Stomach (tissue), 4 donors: ENCODE results near the gene CELA2A.
A peak's percentile ranks its signal among the peaks of the same experiment; 100 is the strongest.

Experiments
- EP300 ChIP-seq: sonication (generic); formaldehyde crosslinking; IDR thresholded peaks from one replicate; pipeline ENCODE4 v1.6.1; 2017; ENCODE audit warnings: antibody characterized with exemption
- POLR2A ChIP-seq, 4 donors: fragments of 450-650 bp; IDR thresholded peaks; one replicate each; pipeline ENCODE4 v1.6.1; 2016; ENCODE audit warnings: antibody characterized with exemption in 4 of 4, control low read depth in 2 of 4, mild to moderate bottlenecking in 1 of 4, moderate library complexity in 1 of 4
- TF ChIP-seq, protein P1 (sequence below), 7 experiments: fragments of 450-650 bp in 4 of 7; fragments of 200-600 bp in 3 of 7; sonication (generic) in 3 of 7; IDR thresholded peaks; one replicate each; pipeline ENCODE4 v1.5.1; 2016 to 2019; ENCODE audit warnings: antibody characterized with exemption in 7 of 7, control low read depth in 2 of 7, mild to moderate bottlenecking in 1 of 7

DNA sequence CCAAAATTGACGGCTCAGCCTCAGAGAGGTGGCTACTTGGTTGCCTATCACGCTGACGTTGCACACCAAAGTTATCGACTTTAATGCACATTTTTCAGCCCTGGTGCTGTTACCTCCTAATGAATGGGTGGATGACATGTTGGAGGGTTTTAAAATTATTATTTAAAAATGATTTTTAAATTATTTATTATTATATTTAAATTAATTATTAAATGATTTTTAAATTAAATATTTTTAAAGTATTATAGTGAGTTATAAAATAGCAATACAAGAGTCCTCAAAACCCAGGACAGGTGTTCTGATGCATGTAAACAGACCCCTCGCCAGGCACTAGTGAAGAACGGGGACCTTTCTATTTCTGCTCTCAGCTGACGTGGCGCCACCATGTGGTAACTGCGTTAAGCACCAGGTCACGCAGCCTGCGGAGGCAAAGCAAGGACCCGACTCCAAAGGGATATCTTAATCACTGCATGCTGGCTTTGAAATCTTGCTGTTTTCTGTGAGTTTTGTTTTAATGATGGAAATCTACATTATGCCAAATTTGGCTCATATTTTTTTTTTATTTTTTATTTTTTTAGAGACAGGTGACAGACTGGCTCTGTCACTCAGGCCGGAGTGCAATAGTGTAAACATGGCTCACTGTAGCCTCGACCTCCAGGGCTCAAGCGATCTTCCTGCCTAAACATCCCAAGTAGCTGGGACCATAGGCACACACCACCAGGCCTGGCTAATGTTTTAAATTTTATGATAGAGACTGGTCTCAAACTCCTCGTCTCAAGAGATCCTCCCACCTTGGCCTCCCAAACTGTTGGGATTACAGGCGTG lies 44.9 kb downstream of the CELA2A start:
- TF ChIP-seq, protein P1, sequence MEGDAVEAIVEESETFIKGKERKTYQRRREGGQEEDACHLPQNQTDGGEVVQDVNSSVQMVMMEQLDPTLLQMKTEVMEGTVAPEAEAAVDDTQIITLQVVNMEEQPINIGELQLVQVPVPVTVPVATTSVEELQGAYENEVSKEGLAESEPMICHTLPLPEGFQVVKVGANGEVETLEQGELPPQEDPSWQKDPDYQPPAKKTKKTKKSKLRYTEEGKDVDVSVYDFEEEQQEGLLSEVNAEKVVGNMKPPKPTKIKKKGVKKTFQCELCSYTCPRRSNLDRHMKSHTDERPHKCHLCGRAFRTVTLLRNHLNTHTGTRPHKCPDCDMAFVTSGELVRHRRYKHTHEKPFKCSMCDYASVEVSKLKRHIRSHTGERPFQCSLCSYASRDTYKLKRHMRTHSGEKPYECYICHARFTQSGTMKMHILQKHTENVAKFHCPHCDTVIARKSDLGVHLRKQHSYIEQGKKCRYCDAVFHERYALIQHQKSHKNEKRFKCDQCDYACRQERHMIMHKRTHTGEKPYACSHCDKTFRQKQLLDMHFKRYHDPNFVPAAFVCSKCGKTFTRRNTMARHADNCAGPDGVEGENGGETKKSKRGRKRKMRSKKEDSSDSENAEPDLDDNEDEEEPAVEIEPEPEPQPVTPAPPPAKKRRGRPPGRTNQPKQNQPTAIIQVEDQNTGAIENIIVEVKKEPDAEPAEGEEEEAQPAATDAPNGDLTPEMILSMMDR (IDR thresholded peaks at IDR 0.05), result peak in 5 of 7 experiments; percentile 53 to 65 (median 58)
- TF ChIP-seq POLR2A (IDR thresholded peaks at IDR 0.05), result no peak
- TF ChIP-seq EP300, result no peak
